Measurements from ENCODE around the gene RCAN3. TPM values are rescaled to one million over a fixed set of nuclear protein-coding genes. Genes with fewer than 3 reads are reported as not detected.

Gene RCAN3
- total and polyA plus RNA-seq, 10 of the 15 experiments (the other 5 are each of a cell fraction or from before 2014, with no cell fraction given): 0.02 to 0.46 (median 0.06) TPM; not detected in 3

GRCh38 chr1:24500448-24501048 is 2.1 kb upstream of the RCAN3 start:
- Histone ChIP-seq H2AFZ (ENCODE audit: control insufficient read depth, low read depth, low read length) (no peak overlapping the region), H3K27ac (ENCODE audit: control insufficient read depth, insufficient read depth) (no peak overlapping the region), H3K4me3 (no peak overlapping the region), H4K20me1 (ENCODE audit: control insufficient read depth, insufficient read depth) (no peaks in the 10 kb centered on the region), H3K36me3 (ENCODE audit: control insufficient read depth in 2 of 2, insufficient read depth in 2 of 2, low read length in 1 of 2) (no peaks in the 10 kb centered on the region), H3K4me1 (ENCODE audit: control insufficient read depth, insufficient read depth, low read length) (peaks cover 8% of the 10 kb centered on the region), H3K79me2 (ENCODE audit: control insufficient read depth, insufficient read depth, low read length) (no peaks in the 10 kb centered on the region), H3K27me3 (replicated peaks in 1 of 2; ENCODE audit: control insufficient read depth in 2 of 2, insufficient read depth in 2 of 2, low read length in 1 of 2) (peaks cover 10 to 20% of the 10 kb centered on the region in 2 experiments), H3K4me2 (ENCODE audit: control insufficient read depth, insufficient read depth) (no peak overlapping the region), H3K9me3 (replicated peaks; ENCODE audit: control insufficient read depth, insufficient read depth, low read length) (no peaks in the 10 kb centered on the region), H3K9ac (ENCODE audit: control insufficient read depth, insufficient read depth, low read length) (no peak overlapping the region)
- ATAC-seq (no peak), DNase-seq (ENCODE audit: low read depth, low spot score) (no peak), FAIRE-seq (no peak)
- intact Hi-C loops (cut with micrococcal nuclease; ENCODE audit: unreplicated experiment) (no loop called here), in situ Hi-C loops (cut with MboI) (no loop called here)
- ChIA-PET SMC1A (ENCODE audit: uncharacterized antibody, unreplicated experiment) (no interaction called here), CTCF (no interaction called here), POLR2A (no interaction called here), RAD21 (ENCODE audit: unreplicated experiment) (no interaction called here)
- 61% methylated on average over 5 of the region's 5 CpGs for WGBS (ENCODE audit: insufficient coverage, insufficient replicate concordance, low lambda C conversion rate, missing lambda C conversion rate)
- BruUV-seq (replicated peaks): no TSS peak
- TF ChIP-seq HDGF (IDR thresholded peaks at IDR 0.05) (no peak), ATF7 (IDR thresholded peaks at IDR 0.05; ENCODE audit: low read depth) (no peak), STAT3 (IDR thresholded peaks at IDR 0.05; ENCODE audit: low read depth, low read length) (no peak), MLLT1 (IDR thresholded peaks at IDR 0.05) (no peak), ETV6 (conservative IDR thresholded peaks at IDR 0.05 in 1 of 2, IDR thresholded peaks at IDR 0.05 in 1 of 2; ENCODE audit: borderline replicate concordance in 1 of 2, low read depth in 1 of 2) (no peak), MYC (IDR thresholded peaks at IDR 0.05; ENCODE audit: insufficient read depth, insufficient read length, insufficient replicate concordance, low read length, severe bottlenecking) (no peak), SPI1 (IDR thresholded peaks at IDR 0.05; ENCODE audit: borderline replicate concordance, insufficient read depth, low read depth, low read length) (no peak), ASH2L (IDR thresholded peaks at IDR 0.05; ENCODE audit: borderline replicate concordance, low read depth) (no peak), TBL1XR1 (IDR thresholded peaks at IDR 0.05; ENCODE audit: low read depth, low read length) (no peak), NFXL1 (IDR thresholded peaks at IDR 0.05; ENCODE audit: borderline replicate concordance) (no peak), NR2C1 (IDR thresholded peaks at IDR 0.05) (no peak), FOXK2 (IDR thresholded peaks at IDR 0.05) (no peak), IKZF2 (IDR thresholded peaks at IDR 0.05) (no peak), CTCF (IDR thresholded peaks at IDR 0.05 in 2 of 3, conservative IDR thresholded peaks at IDR 0.05 in 1 of 3; ENCODE audit: control insufficient read depth in 2 of 3, extremely low read depth in 1 of 3, insufficient read depth in 1 of 3, low read depth in 3 of 3, low read length in 3 of 3) (no peak), PRDM15 (CRISPR knock-in tag; IDR thresholded peaks at IDR 0.05) (no peak), SIN3A (IDR thresholded peaks at IDR 0.05; ENCODE audit: low read depth, low read length) (no peak)

All from GM12878 (cell line).